Endothelial cell of umbilical vein (primary cell): ENCODE data around the gene SYTL3. TPM values are rescaled to one million over a fixed set of nuclear protein-coding genes. Genes with fewer than 3 reads are reported as not detected.
"Not testable (repeated sequence)": the region's sequence is repeated elsewhere in the genome, so short reads cannot be mapped to it uniquely, and the experiment has no call there.

ENCODE experiments used
- BruUV-seq: library from RNA; stranded (reverse); fragments of 400-500 nt; replicated peaks from 2 replicates; lab custom pipeline; 2021; lab: Mats Ljungman, UMichigan
- CTCF ChIA-PET: fragments of 300-600, 350-600 bp; sonication (Branson Sonifier 250); formaldehyde crosslinking; loops from one replicate; lab custom pipeline; 2021; ENCODE audit warnings: antibody characterized with exemption, inconsistent platforms; lab: Charles Lee
- POLR2A ChIA-PET: fragments of 300-600, 350-600 bp; sonication (Branson Sonifier 250); formaldehyde crosslinking; loops from one replicate; lab custom pipeline; 2021; ENCODE audit warnings: antibody characterized with exemption, inconsistent platforms; lab: Charles Lee
- DNase-seq: peaks from one replicate; pipeline ENCODE4 v3.0.0-alpha.2; 2011; ENCODE audit warnings: low read depth, low spot score
- FAIRE-seq: peaks from 2 replicates; lab custom pipeline; 2011; peaks lifted over from hg19 to GRCh38; lab: Jason Lieb, UNC
- H2AFZ ChIP-seq: 2 replicates; pipeline ENCODE4 v1.6.0; 2012; ENCODE audit warnings: low read depth, low read length, control low read depth, inconsistent platforms
- H3K27ac ChIP-seq: 2 replicates; pipeline ENCODE4 v1.5.1; 2011; ENCODE audit warnings: low read depth, mild to moderate bottlenecking, control low read depth, low read length, moderate library complexity; ENCODE audit not compliant: insufficient read depth
- H3K27me3 ChIP-seq, 2 experiments: 2 replicates each; pipeline versions ENCODE4 v1.6.0 to v1.6.1; 2011; ENCODE audit warnings: low read length in 2 of 2, mixed read lengths in 1 of 2; ENCODE audit not compliant: control insufficient read depth in 2 of 2, insufficient read depth in 2 of 2
- H3K36me3 ChIP-seq, 2 experiments: 2 replicates in 1 of 2; 3 replicates in 1 of 2; pipeline ENCODE4 v1.5.1; 2011; ENCODE audit warnings: low read length in 2 of 2, mild to moderate bottlenecking in 1 of 2, moderate library complexity in 1 of 2; ENCODE audit not compliant: control insufficient read depth in 2 of 2, insufficient read depth in 2 of 2; ENCODE audit errors: extremely low read depth in 1 of 2
- H3K4me1 ChIP-seq: 3 replicates; pipeline ENCODE4 v1.5.1; 2011; ENCODE audit warnings: mild to moderate bottlenecking, low read length; ENCODE audit not compliant: control insufficient read depth, insufficient read depth; ENCODE audit errors: extremely low read depth
- H3K4me2 ChIP-seq: 2 replicates; pipeline ENCODE4 v1.6.1; 2011; ENCODE audit warnings: low read length, control low read depth, mixed read lengths; ENCODE audit not compliant: insufficient read depth
- H3K4me3 ChIP-seq, 3 experiments: fragments of 200-600 bp in 1 of 3; sonication (generic), shearing (Covaris generic) in 1 of 3; replicated peaks in 1 of 3; 2 replicates each; pipeline ENCODE4 v1.5.1; 2011 to 2016; ENCODE audit warnings: control low read depth in 3 of 3, low read length in 3 of 3, mild to moderate bottlenecking in 2 of 3, inconsistent platforms in 1 of 3, low read depth in 1 of 3, moderate library complexity in 1 of 3; ENCODE audit not compliant: insufficient read depth in 1 of 3
- H3K79me2 ChIP-seq: 2 replicates; pipeline ENCODE4 v1.6.0; 2012; ENCODE audit warnings: low read length, inconsistent platforms; ENCODE audit not compliant: control insufficient read depth, insufficient read depth
- H3K9ac ChIP-seq: replicated peaks from 2 replicates; pipeline ENCODE3; 2011; ENCODE audit warnings: low read length, control low read depth; ENCODE audit not compliant: insufficient read depth; ENCODE audit errors: extremely low read depth
- H3K9me1 ChIP-seq: replicated peaks from 3 replicates; pipeline ENCODE4 v1.6.0; 2011; ENCODE audit warnings: mild to moderate bottlenecking, low read length; ENCODE audit not compliant: control insufficient read depth, insufficient read depth; ENCODE audit errors: extremely low read depth
- H3K9me3 ChIP-seq: replicated peaks from 2 replicates; pipeline ENCODE4 v1.5.1; 2012; ENCODE audit warnings: low read length, inconsistent platforms; ENCODE audit not compliant: control insufficient read depth, insufficient read depth
- H4K20me1 ChIP-seq: replicated peaks from 2 replicates; pipeline ENCODE3; 2011; ENCODE audit warnings: mild to moderate bottlenecking, low read length; ENCODE audit not compliant: control insufficient read depth, insufficient read depth; ENCODE audit errors: extremely low read depth
- EZH2 ChIP-seq: IDR thresholded peaks from 2 replicates; pipeline ENCODE4 v1.6.1; 2012; ENCODE audit warnings: borderline replicate concordance, low read depth, mild to moderate bottlenecking, moderate library complexity, low read length, inconsistent platforms; ENCODE audit not compliant: severe bottlenecking
- FOS ChIP-seq: IDR thresholded peaks from 2 replicates; pipeline ENCODE4 v1.6.1; 2011; ENCODE audit warnings: mild to moderate bottlenecking, low read length, moderate library complexity, borderline replicate concordance; ENCODE audit not compliant: insufficient read depth
- GATA2 ChIP-seq: IDR thresholded peaks from 2 replicates; pipeline ENCODE4 v1.7.0; 2011; ENCODE audit warnings: low read depth, mild to moderate bottlenecking, moderate library complexity, mixed read lengths, low read length; ENCODE audit not compliant: insufficient read length, insufficient read depth
- JUN ChIP-seq: IDR thresholded peaks from 2 replicates; pipeline ENCODE4 v1.6.1; 2011; ENCODE audit warnings: borderline replicate concordance, low read depth; ENCODE audit not compliant: insufficient read length, insufficient read depth
- MYC ChIP-seq: IDR thresholded peaks from one replicate; pipeline ENCODE4 v1.6.1; 2011; ENCODE audit warnings: mild to moderate bottlenecking, low read depth, low read length
- POLR2A ChIP-seq: IDR thresholded peaks from 2 replicates; pipeline ENCODE4 v1.6.1; 2012; ENCODE audit warnings: low read depth, mild to moderate bottlenecking, control low read depth, low read length
- POLR2AphosphoS5 ChIP-seq: IDR thresholded peaks from 2 replicates; pipeline ENCODE4 v1.6.1; 2012; ENCODE audit warnings: low read depth, mild to moderate bottlenecking, control low read depth, low read length, moderate library complexity; ENCODE audit not compliant: insufficient read depth
- dilution Hi-C: fragments of 300-500 bp; cut with MboI; formaldehyde crosslinking; loops from one replicate; pipeline ENCODE4 v1.15.0; 2019; ENCODE audit warnings: low sequenced_read_pairs; ENCODE audit not compliant: extremely low pct_ligation_motif_present
- intact Hi-C: fragments of 100-400 bp; cut with micrococcal nuclease; formaldehyde crosslinking; loops from one replicate; pipeline ENCODE4 v1.10.0; 2022
- polyA plus RNA-seq, 4 experiments: library from polyadenylated mRNA; depleted of rRNA in 3 of 4; stranded (reverse) in 3 of 4; unstranded in 1 of 4; fragments of >200 nt; gene quantifications; 2 replicates each; pipeline versions ENCODE4 v1.2.1 to v1.2.3, GENCODE V29; 2011 to 2012; ENCODE audit warnings: missing spikeins in 1 of 4
- total RNA-seq: library from RNA; stranded (reverse); gene quantifications from 2 replicates; pipeline ENCODE4 v1.2.3, GENCODE V29; 2021
- TF ChIP-seq, protein P1 (sequence below), 2 donors: IDR thresholded peaks; 1 replicate in 1 of 2; 2 replicates in 1 of 2; pipeline ENCODE4 v1.5.1; 2011; ENCODE audit warnings: low read length in 2 of 2, mild to moderate bottlenecking in 2 of 2, moderate library complexity in 2 of 2, control low read depth in 1 of 2, inconsistent platforms in 1 of 2, low read depth in 1 of 2; ENCODE audit not compliant: insufficient read depth in 1 of 2; ENCODE audit errors: extremely low read depth in 1 of 2

SYTL3 gene
- total and polyA plus RNA-seq, 2 donors (not counting 3 experiments of a cell fraction or from before 2014, with no cell fraction given) = 0.59 to 0.77 TPM

DNA sequence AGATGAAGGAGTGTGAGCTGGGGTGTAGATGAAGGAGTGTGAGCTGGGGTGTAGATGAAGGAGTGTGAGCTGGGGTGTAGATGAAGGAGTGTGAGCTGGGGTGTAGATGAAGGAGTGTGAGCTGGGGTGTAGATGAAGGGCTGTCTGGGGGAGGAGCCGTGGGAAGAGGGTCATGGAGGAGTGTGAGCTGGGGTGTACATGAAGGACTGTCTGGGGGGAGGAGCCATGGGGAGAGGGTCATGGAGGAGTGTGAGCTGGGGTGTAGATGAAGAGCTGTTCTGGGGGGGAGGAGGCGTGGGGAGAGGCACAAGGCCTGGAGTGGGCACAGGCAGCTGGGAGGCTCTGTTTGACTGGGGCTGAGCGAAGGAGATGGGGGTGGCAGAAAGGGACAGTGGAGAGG, 51.4 kb downstream of the SYTL3 start:
- H3K4me3 ChIP-seq, H3K4me2 ChIP-seq, H3K79me2 ChIP-seq, H3K4me1 ChIP-seq, DNase-seq, H3K9me1 ChIP-seq, H3K27me3 ChIP-seq, H3K36me3 ChIP-seq, H3K9ac ChIP-seq, FAIRE-seq, POLR2A ChIA-PET, BruUV-seq, H3K9me3 ChIP-seq, H4K20me1 ChIP-seq, H2AFZ ChIP-seq, dilution Hi-C loops, H3K27ac ChIP-seq: not testable (repeated sequence)
- CTCF ChIA-PET = interaction anchor here (1.0 to 4.0 kb wide), 5 partner anchors 11 to 480 kb away, joined by 3 to 66 read pairs (median 6); no protein-coding TSS in a partner anchor
- intact Hi-C loops = loop anchor here (10.0 kb wide), 1 partner anchor 84 kb away; no protein-coding TSS in a partner anchor

DNA sequence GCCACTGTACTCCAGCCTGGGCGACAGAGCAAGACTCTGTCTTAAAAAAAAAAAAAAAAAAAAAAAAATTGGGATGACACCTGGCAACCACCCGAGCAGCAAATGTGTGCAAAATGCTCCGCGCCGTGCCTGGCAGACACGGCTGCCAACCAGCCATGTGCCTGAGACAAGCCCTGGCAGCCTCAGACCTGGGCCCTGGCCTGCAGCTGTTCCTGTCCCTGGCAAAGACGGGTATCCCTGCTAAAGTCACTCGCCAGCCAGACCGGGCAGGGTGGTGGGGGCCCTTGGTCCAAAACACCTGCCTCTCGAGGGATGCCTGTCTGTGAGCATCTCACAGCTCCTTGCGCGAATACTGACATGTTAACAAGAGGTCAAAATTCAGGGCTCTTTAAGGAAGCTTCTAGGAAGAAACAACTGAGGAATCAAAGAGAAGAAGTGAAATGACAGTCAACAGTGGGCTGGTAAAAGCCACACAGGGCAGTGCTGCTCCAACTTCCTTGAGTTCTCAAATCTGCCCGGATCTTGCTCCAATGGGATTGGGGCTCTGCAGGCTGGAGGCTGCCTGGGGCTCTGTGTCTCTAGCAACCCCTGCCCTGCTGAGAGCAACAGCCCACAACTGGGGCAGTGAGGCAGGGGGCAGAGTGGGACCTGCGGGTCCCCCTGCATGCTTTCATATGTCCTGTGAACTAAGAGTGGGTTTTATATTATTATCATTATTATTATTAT, 53.4 kb downstream of the SYTL3 start:
- dilution Hi-C loops (no loop called here), intact Hi-C loops (loop anchor here (10.0 kb wide), 1 partner anchor 82 kb away; no protein-coding TSS in a partner anchor)
- TF ChIP-seq GATA2 (no peak), JUN (no peak), EZH2 (no peak), MYC (no peak), POLR2AphosphoS5 (no peak), POLR2A (no peak), FOS (no peak)
- TF ChIP-seq, protein P1, sequence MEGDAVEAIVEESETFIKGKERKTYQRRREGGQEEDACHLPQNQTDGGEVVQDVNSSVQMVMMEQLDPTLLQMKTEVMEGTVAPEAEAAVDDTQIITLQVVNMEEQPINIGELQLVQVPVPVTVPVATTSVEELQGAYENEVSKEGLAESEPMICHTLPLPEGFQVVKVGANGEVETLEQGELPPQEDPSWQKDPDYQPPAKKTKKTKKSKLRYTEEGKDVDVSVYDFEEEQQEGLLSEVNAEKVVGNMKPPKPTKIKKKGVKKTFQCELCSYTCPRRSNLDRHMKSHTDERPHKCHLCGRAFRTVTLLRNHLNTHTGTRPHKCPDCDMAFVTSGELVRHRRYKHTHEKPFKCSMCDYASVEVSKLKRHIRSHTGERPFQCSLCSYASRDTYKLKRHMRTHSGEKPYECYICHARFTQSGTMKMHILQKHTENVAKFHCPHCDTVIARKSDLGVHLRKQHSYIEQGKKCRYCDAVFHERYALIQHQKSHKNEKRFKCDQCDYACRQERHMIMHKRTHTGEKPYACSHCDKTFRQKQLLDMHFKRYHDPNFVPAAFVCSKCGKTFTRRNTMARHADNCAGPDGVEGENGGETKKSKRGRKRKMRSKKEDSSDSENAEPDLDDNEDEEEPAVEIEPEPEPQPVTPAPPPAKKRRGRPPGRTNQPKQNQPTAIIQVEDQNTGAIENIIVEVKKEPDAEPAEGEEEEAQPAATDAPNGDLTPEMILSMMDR (IDR thresholded peaks at IDR 0.05; ENCODE audit: extremely low read depth in 1 of 2, insufficient read depth in 1 of 2, low read depth in 1 of 2, low read length in 2 of 2) = no peak
- H3K79me2 ChIP-seq = no peaks in the 10 kb centered on the region
- no peak overlapping the region for H3K4me2 ChIP-seq
- H4K20me1 ChIP-seq = no peaks in the 10 kb centered on the region
- no peaks in the 10 kb centered on the region for H3K9me1 ChIP-seq
- no peaks in the 10 kb centered on the region for H3K9me3 ChIP-seq
- H3K4me1 ChIP-seq = peaks cover 22% of the 10 kb centered on the region
- no TSS peak for BruUV-seq
- H3K9ac ChIP-seq = no peak overlapping the region
- no peak overlapping the region for H3K4me3 ChIP-seq
- no peaks in the 10 kb centered on the region for H3K36me3 ChIP-seq
- no peak overlapping the region for H3K27ac ChIP-seq
- ChIA-PET CTCF (interaction anchor here (0.7 to 4.0 kb wide), 11 partner anchors 12 to 489 kb away, joined by 3 to 66 read pairs (median 5); no protein-coding TSS in a partner anchor), POLR2A (no interaction called here)
- H2AFZ ChIP-seq = no peak overlapping the region
- H3K27me3 ChIP-seq = no peaks in the 10 kb centered on the region
- DNase-seq = no peak
- no peak for FAIRE-seq
